Activated CD8-positive, alpha-beta memory T cell treated with anti-CD3 and anti-CD28 coated beads for 48 hours (primary cell): Measurements from ENCODE around the gene ZSWIM9.
A peak's percentile ranks its signal among the peaks of the same experiment; 100 is the strongest.

ENCODE experiments used
- DNase-seq, 3 experiments: peaks; one replicate each; pipeline ENCODE4 v3.0.0-alpha.2; 2020; ENCODE audit warnings: low read depth in 2 of 3, low spot score in 2 of 3

The ZSWIM9 gene

DNA sequence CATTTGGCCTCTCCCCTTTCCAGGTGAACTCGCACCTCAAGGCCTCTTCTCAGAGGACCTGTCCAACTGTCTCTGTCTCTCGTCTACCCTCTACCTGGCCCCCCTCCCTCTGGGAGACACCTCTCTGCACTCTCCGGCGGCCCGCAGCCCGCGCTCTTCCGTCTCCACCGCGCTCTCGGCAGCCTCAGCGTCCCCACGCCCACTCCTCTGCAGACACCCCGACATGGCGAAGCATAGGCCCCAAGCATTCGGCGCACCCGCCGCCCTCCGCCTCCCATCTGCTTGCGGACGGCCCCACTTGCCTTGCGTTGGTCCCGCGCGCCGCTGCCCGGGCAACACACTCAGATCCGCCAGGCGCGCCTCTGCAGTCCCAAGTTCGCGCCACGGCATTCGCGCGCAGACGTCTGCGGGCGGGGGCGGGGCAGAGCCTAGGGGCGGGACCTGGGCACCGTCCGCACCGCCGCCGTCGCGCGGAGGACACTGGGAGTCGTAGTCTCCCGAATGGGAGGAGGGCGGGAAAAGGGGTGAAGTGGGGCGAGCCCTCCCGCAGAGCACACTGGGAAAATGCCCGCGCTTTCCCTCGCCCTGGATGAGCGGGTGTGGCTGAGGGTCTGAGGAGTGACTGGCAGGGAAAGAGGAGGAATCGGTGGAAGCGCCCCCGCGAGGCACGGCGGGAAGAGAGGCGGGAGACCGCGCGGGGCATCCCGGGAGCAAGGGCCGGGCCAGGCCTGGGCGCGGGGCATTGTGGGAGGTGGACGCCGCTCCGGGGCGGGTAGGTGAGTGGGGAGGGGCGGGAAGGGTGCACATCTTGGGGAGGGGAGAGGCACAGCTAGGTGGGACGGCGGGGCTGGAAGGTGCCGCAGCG is at the start of gene ZSWIM9, which contains the start of gene LIG1:
ZSWIM9 (plus strand) TSS at position 742 of the 865 bp plus-strand sequence. CDS start 1,123 bp downstream, outside the sequence.
LIG1 (minus strand) TSS at position 406 of the 865 bp plus-strand sequence. CDS start 4,778 bp downstream, outside the sequence.
- peak; percentile 82 to 85 (median 85) for DNase-seq

DNA sequence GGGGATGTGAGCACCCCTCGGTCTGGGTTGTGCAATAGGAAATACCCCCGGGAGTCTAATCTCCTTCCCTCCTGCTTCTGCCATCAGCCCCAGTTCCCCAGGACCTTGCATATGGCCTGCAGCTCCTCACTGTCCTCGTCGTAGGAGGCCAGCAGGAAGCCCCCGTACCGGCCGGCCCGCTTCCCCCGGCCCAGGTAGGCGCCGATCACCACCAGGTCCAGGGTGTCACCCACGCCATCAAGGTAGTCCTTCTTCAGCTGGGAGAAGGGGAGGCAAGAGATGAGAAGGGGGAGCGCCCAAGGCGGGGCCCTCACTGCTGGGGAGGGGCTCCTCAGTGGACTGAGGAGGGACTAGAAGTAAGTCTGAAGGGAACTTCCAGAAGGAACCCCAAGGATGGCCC is 49.4 kb upstream of the ZSWIM9 start:
- no peak for DNase-seq

DNA sequence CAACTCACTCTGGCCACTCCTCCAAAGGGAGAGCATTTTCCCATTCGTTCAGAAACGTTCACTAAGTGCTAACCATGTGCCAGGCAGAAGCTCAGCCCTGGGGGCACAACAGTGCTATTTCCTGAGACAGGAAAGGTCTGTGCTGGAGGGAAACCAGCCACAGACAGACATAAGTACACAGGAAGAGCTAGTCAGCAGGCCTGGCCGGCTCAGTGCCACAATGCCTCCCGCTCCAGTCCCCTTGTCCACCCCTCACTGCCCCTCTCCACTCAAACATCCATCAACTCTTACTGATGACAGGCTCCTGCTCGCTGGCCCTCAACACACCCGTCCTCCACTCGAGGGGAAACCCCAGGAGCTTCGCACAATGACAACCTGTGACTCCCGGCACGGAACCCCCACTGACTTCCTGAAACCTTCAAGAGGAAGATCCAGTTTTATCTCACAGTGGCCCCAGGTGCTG is 48.5 kb upstream of the ZSWIM9 start:
- no peak for DNase-seq

DNA sequence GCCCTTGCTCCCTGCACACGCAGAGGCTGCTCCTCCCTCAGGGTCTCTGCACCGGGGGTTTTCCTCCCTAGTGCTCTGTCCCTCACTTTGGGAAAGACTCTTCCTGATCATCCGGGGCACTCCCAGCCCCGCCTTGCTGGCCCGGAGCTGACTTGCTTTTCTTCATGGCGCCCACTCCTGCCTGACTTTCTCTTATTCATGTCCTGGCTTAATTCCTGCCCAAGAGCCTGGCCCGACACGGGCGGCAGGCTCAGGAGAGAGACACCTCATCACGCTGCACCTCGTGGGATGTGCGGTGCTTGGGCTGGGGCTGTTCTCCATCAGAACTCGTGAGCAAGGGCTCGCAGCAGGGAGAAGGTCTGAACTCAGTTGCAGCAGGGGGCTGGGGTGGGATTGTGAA is 48.1 kb upstream of the ZSWIM9 start:
- DNase-seq: no peak

DNA sequence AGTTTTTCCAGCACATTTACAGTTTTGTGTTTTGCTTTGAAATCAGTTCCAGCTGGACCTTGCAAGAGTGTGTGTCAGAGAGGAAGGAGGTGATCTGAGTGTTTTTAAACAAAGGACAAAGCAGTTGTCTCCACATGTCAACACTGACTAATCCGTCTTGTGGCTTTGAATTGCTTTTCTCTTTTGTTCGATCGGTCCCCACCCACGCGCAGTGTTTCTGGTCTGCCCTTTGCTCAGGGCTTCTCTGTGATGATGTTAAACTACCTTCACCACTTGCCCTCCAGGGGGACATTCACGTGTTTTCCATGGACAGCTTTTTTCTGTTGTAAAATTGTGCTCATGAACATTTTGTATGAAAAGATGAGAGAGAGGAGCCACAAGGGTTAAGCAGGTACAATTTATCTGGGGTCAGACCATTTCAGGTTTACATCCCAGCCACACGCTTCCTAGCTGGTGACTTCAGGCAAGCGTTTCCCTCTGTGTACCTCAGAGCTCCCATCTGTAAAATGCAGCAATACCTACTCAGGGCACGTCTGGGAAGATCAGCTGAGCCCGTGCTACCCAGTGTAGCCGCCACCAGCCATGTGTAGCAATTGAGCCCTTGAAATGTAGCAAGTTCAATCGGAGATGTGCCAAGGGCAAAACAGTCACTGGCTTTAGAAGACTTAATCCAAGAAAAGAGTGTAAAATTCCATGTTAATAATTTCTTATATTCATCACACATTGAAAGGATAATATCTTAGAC is 46.4 kb upstream of the ZSWIM9 start:
- DNase-seq: peak in 2 of 3 experiments; percentile 27 to 31

DNA sequence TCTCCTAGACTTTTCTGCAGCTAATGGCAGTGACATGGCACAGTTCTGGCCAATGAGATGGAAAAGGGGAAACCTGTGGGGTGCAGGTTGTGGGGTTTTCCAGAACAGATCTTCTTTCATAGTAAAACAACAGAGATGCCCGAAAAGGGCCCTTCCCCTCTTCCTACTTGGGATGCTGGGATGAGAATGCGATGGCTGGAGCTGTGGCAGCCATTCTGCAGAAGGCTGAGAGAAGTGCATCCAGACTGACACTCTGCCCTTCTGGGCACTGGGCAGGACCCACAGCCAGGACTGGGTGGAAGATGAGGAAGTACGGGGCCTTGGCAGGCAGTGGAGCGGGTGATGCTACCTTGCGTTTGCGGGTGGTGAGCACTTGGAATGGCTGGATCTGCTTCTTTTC is 42.9 kb upstream of the ZSWIM9 start:
- no peak for DNase-seq

DNA sequence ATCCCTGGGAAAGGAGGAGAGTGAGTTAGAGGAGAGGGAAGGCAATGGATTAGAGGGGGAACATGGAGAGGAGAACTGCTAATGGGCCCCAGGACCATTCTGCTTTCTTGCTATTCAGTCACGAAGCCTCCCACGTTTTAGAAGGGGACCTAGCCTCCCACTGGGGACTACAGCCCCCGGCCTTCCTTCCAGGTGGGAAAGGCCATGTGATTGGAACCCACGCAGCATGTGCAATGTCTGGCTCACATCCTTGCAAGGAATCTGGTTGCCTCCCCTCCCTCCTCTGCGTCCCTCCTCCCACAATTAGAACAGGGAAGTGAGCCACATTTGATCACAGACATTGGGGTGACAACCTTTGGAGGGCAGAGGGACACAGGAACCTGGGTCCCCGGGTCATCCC is 37.4 kb upstream of the ZSWIM9 start:
- no peak for DNase-seq

DNA sequence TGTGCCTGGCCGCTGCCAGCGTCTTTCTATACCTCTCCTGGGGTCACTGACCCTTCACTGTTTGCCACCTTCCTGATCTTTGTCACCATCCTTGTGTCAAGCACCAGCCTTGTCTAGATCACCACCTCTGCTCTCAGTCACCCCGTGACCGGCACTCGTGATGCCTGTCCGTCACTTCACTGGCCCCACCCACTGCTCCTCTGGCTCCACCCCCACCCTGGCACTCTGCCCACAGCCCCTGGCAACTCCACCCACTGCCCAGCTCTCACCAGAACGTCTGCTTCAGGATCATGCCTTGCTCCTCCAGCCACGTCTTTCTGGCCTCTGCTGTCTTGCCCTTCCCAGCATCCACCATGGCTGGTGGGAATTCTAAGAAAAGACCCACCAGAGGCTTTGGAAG is 35.1 kb upstream of the ZSWIM9 start:
- DNase-seq: no peak

DNA sequence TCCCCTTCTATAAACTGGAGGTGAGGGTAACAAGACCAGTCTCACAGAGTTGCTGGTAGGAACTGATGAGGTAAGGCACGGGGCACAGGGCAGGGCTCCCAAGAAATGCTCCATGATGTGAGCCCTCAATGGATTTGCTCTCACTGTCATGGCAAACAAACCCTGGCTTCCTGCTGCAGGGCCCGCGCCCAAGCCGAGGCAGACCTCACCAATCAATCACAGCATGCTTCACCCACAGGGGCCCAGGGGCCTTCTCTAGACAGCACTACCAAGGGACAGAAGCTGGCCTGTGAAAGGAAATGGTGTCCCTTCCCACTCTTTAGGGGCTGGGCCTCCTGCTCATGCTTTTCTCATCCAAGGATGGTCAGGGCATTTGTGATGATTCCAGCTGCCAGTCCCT is 33.9 kb upstream of the ZSWIM9 start:
- DNase-seq: no peak

DNA sequence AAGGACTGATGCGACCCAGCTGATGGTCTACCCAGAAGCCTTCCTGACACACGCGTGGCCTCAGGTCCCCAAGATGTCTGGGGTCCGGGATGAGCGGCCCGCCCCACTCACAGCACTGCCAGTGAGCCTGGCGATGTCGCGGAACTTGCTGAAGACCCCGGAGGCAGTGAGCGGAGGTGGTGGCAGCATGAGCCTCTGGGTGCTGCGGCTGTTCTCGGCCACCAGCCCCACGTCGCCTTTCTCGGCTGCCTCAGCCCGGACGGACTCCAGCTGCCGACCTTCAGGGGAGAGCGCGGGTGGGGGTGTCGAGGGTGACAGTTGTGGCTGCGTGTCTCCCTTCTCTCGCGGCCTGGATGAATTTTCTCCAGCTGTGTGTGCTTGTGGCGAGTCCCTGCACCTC is 33.1 kb upstream of the ZSWIM9 start:
- no peak for DNase-seq

DNA sequence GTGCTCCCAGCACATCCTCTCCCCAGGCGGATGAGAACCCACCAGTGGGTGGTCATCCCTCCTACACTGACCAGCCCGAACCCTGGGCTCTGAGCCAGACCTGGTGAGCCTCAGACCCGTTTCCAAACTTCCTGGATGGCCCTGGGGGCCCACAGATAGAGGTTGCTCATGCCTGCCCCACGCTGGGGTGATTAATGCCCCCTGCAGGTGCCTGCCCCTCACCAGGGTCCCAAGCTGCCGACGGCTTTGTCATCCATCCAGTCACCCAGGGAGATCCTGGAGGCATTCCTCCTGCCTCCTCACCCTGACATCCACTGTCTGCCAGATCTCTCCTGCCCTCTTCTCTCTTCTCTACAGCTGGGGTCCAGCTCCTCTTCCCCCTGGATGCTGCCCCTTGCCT is 31.4 kb upstream of the ZSWIM9 start:
- DNase-seq: no peak

DNA sequence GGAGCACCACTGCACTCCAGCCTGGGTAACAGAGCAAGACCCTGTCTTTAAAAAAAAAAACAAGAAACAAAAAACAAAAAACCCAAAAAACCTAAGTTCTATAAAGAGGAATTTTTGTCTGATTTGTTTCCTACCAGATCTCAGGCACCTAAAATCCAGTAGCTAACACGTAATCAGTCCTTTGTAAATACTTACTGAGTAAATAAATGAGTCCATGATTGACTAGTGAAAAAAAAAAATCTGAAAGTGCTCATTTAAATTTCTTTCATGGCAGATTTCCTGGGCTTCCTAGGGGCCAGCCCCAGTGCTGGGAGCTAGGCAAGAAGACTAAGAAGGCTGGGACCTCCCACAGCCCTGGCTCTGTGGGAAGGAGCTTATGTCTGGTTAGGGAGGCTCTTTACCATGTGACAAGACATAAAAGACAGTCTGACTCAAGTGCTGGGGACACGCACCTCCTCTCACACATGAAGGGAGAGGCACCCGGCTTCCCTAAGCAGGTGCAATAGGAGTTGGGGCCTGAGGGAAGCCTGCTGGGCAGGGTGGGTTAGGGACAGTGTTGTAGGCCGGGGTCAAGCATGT is 22.8 kb upstream of the ZSWIM9 start:
- no peak for DNase-seq

DNA sequence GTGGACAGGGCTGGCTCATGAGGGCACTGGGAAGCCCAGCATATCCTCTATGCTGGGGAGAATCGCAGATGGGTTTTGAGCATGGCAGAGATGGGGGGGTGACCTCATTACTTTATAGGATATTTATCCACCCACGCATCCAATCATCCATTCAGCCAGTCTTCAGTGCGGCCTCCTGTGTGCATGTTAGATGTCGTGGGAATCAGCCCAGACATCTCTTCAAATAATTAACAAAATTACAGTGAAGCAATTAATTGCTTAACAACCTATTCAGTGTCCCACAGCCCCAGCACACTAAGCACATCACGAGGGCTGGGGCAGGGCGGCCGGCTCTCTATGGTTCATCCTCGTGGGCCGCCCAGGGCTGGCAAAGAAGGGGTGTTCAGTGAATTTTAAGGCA is 21.9 kb upstream of the ZSWIM9 start:
- DNase-seq: no peak

DNA sequence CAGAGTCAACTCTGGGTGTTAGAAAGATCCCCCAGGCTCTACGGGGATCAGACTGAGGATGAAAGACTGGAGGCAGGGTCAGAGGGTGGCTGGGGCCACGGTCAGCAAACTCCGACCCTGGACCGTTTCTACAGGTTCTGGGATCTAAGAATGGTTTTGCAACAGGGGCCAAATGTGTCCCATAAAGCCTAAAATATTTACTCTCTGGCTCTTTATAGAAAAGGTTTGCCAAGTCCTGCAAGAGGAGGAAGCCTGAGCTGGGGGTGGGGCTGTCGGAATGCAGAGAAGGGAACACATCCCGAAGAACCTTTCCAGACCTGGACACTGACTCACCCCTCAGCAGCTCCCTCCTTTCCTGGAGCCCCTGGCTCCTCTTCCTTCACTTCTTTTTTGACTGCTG is 21.1 kb upstream of the ZSWIM9 start:
- DNase-seq: no peak

DNA sequence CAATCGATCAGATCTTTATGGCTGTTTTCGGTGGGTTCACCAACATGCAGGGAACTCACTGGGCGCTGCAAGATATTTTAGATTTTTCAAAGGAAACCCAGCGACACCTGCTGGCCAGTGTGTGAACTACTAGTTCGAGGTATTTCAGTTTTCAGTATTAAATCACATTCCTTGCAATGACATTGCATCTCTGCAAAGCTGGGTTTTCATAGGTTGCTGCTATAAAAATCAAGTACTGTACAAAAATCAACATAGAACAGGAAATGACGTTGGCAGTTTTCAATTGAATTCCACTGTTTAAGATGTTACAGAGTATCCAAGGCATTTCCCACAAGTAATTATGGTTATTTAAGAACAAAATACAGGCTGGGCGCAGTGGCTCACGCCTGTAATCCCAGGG is 17.9 kb upstream of the ZSWIM9 start:
- peak in 2 of 3 experiments; percentile 37 to 46 for DNase-seq

DNA sequence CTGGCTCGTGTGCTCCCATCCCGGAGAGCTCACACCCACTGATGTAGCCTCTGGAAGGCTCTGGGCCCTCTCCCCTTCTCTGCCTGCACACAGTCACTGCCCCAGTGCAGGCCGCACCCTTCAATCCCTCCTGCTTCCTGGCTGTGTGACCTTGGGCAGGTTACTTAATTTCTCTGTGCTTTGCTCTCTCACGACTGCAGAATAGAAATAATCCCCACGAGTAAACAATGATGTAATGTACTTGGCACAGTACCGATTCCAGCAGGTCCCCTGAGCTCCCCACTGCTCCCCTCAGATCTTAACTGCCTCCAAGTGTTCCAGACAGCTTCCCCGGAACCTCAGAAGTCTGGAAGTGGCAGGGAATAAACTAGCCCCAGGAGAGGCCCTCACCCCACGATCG is 16.5 kb upstream of the ZSWIM9 start:
- DNase-seq: no peak

DNA sequence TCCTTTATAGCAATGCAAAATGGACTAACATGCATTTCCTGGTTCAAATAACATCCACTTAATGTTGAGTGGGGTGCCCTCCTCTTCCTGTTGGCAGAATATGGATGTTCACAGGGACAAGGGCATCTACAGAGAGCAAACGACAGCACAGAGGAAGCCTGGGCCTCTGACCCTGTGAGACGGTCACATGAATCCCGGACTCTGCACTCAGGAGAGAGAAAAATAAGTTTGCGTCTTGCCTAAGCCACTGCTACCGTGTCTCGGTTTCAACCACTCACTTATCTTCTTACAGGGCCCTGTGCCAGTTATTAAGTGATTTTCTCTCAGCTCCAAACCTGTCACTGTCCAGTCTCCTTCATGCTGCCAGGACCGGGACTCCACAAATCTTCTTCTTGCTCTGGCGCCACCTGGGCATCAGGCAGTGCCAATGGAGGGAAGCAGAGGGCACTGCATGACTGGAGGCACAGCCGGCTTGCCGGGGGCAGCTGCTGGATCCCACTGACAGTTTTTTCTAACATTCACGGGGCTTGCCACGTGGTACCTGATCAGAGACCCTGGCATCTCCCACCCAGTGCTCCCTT is 12.2 kb upstream of the ZSWIM9 start:
- DNase-seq: no peak

DNA sequence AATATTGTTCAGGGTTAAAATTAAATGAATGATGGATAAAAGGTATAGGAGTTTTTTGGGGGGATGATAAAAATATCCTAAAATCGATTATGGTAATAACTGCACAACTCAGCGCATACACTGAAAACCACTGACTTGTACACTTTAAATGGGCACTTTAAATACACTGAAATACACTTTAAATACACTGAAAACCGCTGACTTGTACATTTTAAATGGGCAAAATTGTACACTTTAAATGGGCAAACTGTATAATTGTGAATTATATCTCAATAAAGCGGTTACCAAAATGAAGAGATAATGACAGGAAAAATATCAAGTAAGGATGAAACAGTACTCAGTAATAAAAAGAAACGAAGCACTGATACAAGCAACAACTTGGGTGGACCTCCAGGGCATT is 1.8 kb upstream of the ZSWIM9 start:
- no peak for DNase-seq

DNA sequence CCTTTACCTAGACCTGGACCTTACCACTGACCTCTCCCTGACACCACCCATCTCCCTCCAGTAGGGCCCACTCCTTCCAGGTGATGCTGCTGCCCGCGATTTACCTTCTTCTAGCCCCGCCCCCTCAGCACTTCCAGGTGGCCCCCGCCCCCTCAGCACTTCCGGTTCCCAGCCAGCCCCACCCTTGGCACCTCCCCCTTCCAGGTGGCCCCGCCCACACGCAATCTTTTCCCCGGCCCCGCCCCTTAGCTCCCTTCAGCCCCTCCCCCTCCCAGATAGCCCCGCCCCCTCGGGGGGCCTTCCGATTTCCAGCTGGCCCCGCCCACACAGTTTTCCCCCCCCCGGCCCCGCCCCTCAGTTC is 922 bp upstream of the ZSWIM9 start:
- DNase-seq: peak; percentile 62 to 96 (median 84)

DNA sequence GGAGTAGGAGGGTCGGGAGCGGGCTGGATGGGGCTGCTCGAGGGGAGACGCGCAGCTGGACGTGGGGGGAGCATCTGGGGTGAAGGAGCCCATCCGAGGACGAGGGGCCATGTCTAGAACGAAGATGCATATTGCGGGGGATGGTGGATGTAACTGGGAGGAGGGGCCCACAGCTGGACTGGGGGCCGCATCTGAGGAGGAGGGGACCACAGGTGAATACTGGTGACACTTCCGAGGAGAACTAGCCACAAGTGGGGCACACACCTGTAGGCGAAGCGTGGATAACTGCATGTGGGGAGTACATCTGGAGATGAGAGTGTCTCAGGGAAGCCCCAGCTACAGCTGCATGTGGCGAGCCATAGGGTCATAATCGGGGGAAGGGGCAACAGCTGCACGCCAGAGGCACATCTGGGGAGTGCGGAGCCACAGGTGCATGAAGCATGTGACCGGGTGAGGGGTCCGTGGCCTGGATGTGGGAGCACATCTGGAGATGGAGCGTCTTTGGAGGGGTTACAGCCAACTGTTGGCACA is 402 bp downstream of the ZSWIM9 start:
- DNase-seq: peak in 1 of 3 experiments; percentile 16

DNA sequence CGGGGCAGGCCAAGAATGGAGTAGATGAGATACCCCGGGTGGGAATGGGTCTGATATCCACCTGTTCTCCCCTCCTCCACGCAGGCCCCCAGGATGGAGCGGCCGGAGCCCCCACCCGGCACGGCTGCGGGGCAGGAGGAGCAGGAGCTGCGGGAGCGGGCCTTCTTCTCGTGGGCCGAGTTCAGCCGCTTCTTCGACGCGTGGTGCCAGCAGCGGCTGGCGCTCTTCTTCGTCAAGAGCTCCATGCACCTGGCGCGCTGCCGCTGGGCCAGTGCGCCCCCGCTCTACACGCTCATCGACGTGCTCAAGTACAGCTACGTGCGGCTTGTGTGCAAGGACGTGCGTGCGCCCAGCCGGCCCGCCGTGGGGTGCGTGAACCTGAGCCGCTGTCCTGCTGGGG is 1.2 kb downstream of the ZSWIM9 start:
- DNase-seq: no peak
